ENCODE data around the gene RBM38. TPM values are rescaled to one million over a fixed set of nuclear protein-coding genes. Genes with fewer than 3 reads are reported as not detected.

RBM38 gene
- total RNA-seq, 1 experiment from 2014 or later = 52.7 TPM

GRCh38 chr20:57404419-57405072, 13.3 kb downstream of the RBM38 start:
- intact Hi-C loops (cut with micrococcal nuclease; ENCODE audit: unreplicated experiment) = no loop called here
- BruUV-seq (replicated peaks) = no TSS peak
- POLR2A ChIA-PET (ENCODE audit: low non-redundant PET) = no interaction called here
- Histone ChIP-seq H3K4me1 (ENCODE audit: insufficient read depth, low read length, poor library complexity, severe bottlenecking) (no peaks in the 10 kb centered on the region), H3K27me3 (replicated peaks; ENCODE audit: insufficient read depth, low read depth, low read length, poor library complexity) (no peaks in the 10 kb centered on the region), H3K9me3 (ENCODE audit: low read depth, low read length, poor library complexity, severe bottlenecking) (no peaks in the 10 kb centered on the region), H3K4me3 (ENCODE audit: low read depth, low read length, poor library complexity, severe bottlenecking) (no peak overlapping the region), H3K36me3 (ENCODE audit: insufficient read depth, low read length, poor library complexity, severe bottlenecking) (peaks cover 32% of the 10 kb centered on the region), H3K27ac (ENCODE audit: low read depth, low read length, poor library complexity, severe bottlenecking) (no peak overlapping the region)
- DNase-seq (ENCODE audit: low spot score) = no peak
- CTCF ChIA-PET = no interaction called here
- TF ChIP-seq CTCF (conservative IDR thresholded peaks at IDR 0.05; ENCODE audit: low read depth, low read length) (no peak), EZH2 (IDR thresholded peaks at IDR 0.05; ENCODE audit: borderline replicate concordance, low read depth, low read length, poor library complexity, severe bottlenecking) (no peak)

- no peaks in the 10 kb centered on the region for H3K27me3 ChIP-seq (replicated peaks; ENCODE audit: insufficient read depth, low read depth, low read length, poor library complexity)
- no TSS peak for BruUV-seq (replicated peaks)
- ChIA-PET CTCF (no interaction called here), POLR2A (ENCODE audit: low non-redundant PET) (no interaction called here)
- no peak for DNase-seq (ENCODE audit: low spot score)
- H3K36me3 ChIP-seq (ENCODE audit: insufficient read depth, low read length, poor library complexity, severe bottlenecking) = peaks cover 31% of the 10 kb centered on the region
- no peaks in the 10 kb centered on the region for H3K4me1 ChIP-seq (ENCODE audit: insufficient read depth, low read length, poor library complexity, severe bottlenecking)
- no peak for TF ChIP-seq EZH2 (IDR thresholded peaks at IDR 0.05; ENCODE audit: borderline replicate concordance, low read depth, low read length, poor library complexity, severe bottlenecking)
- intact Hi-C loops (cut with micrococcal nuclease; ENCODE audit: unreplicated experiment) = no loop called here
- no peaks in the 10 kb centered on the region for H3K9me3 ChIP-seq (ENCODE audit: low read depth, low read length, poor library complexity, severe bottlenecking)
- no peak overlapping the region for H3K4me3 ChIP-seq (ENCODE audit: low read depth, low read length, poor library complexity, severe bottlenecking)
- no peak overlapping the region for H3K27ac ChIP-seq (ENCODE audit: low read depth, low read length, poor library complexity, severe bottlenecking)
Measured at GRCh38 chr20:57405236-57406016, 14.2 kb downstream of the RBM38 start.

- no peaks in the 10 kb centered on the region for H3K9me3 ChIP-seq (ENCODE audit: low read depth, low read length, poor library complexity, severe bottlenecking)
- TF ChIP-seq EZH2 (IDR thresholded peaks at IDR 0.05; ENCODE audit: borderline replicate concordance, low read depth, low read length, poor library complexity, severe bottlenecking) = no peak
- no peak for TF ChIP-seq CTCF (conservative IDR thresholded peaks at IDR 0.05; ENCODE audit: low read depth, low read length)
- ChIA-PET CTCF (no interaction called here), POLR2A (ENCODE audit: low non-redundant PET) (no interaction called here)
- H3K27ac ChIP-seq (ENCODE audit: low read depth, low read length, poor library complexity, severe bottlenecking) = no peak overlapping the region
- intact Hi-C loops (cut with micrococcal nuclease; ENCODE audit: unreplicated experiment) = no loop called here
- H3K4me3 ChIP-seq (ENCODE audit: low read depth, low read length, poor library complexity, severe bottlenecking) = no peak overlapping the region
- no peaks in the 10 kb centered on the region for H3K27me3 ChIP-seq (replicated peaks; ENCODE audit: insufficient read depth, low read depth, low read length, poor library complexity)
- no peak for DNase-seq (ENCODE audit: low spot score)
- H3K4me1 ChIP-seq (ENCODE audit: insufficient read depth, low read length, poor library complexity, severe bottlenecking) = no peaks in the 10 kb centered on the region
- no TSS peak for BruUV-seq (replicated peaks)
- peaks cover 28% of the 10 kb centered on the region for H3K36me3 ChIP-seq (ENCODE audit: insufficient read depth, low read length, poor library complexity, severe bottlenecking)
Measured at GRCh38 chr20:57407541-57407956, 16.4 kb downstream of the RBM38 start.

All from A673 (cell line).